K562 (cell line): ENCODE measurements around the gene CBY2.

Experiments
- CTCF ChIP-seq, 3 experiments: IDR thresholded peaks in 2 of 3; conservative IDR thresholded peaks in 1 of 3; 2 replicates each; pipeline ENCODE4 v1.5.1; 2011 to 2012; ENCODE audit warnings: low read length in 3 of 3, mild to moderate bottlenecking in 3 of 3, control low read depth in 2 of 3, improper control_type of control experiment in 1 of 3, inconsistent platforms in 1 of 3, low read depth in 1 of 3, mixed read lengths in 1 of 3, moderate library complexity in 1 of 3; ENCODE audit not compliant: insufficient read depth in 2 of 3
- NEUROD1 ChIP-seq: fragments of 150-350 bp; IDR thresholded peaks from 2 replicates; pipeline ENCODE4 v1.6.1; 2014; ENCODE audit warnings: borderline replicate concordance, low read length, low read depth; ENCODE audit not compliant: partially characterized antibody
- POLR2A ChIP-seq: fragments of 450-650 bp; conservative IDR thresholded peaks from 2 replicates; pipeline ENCODE4 v1.6.1; 2016
- ZC3H11A ChIP-seq: IDR thresholded peaks from 2 replicates; pipeline ENCODE4 v1.6.1; 2012; ENCODE audit warnings: low read depth, low read length, improper control_type of control experiment
- ZNF174 ChIP-seq: fragments of 250-450 bp; sonication (Bioruptor Pico); IDR thresholded peaks from 2 replicates; pipeline ENCODE4 v1.4.0; 2020; ENCODE audit warnings: mild to moderate bottlenecking

GRCh38 chr13:45713106-45713690 is 11.1 kb downstream of the CBY2 start:
- no peak for TF ChIP-seq NEUROD1
- TF ChIP-seq POLR2A, result no peak
- no peak for TF ChIP-seq CTCF (IDR thresholded peaks at IDR 0.05 in 2 of 3, conservative IDR thresholded peaks at IDR 0.05 in 1 of 3; ENCODE audit: insufficient read depth in 2 of 3, low read depth in 1 of 3, low read length in 3 of 3)
- TF ChIP-seq ZC3H11A, result no peak
- TF ChIP-seq ZNF174 (CRISPR knock-in tag), result no peak
